Measurements from ENCODE around the gene THAP2. TPM values are rescaled to one million over a fixed set of nuclear protein-coding genes. Genes with fewer than 3 reads are reported as not detected.

Gene THAP2
- total RNA-seq, result 1 to 10 TPM; 5.2 to 9.2 TPM

DNA sequence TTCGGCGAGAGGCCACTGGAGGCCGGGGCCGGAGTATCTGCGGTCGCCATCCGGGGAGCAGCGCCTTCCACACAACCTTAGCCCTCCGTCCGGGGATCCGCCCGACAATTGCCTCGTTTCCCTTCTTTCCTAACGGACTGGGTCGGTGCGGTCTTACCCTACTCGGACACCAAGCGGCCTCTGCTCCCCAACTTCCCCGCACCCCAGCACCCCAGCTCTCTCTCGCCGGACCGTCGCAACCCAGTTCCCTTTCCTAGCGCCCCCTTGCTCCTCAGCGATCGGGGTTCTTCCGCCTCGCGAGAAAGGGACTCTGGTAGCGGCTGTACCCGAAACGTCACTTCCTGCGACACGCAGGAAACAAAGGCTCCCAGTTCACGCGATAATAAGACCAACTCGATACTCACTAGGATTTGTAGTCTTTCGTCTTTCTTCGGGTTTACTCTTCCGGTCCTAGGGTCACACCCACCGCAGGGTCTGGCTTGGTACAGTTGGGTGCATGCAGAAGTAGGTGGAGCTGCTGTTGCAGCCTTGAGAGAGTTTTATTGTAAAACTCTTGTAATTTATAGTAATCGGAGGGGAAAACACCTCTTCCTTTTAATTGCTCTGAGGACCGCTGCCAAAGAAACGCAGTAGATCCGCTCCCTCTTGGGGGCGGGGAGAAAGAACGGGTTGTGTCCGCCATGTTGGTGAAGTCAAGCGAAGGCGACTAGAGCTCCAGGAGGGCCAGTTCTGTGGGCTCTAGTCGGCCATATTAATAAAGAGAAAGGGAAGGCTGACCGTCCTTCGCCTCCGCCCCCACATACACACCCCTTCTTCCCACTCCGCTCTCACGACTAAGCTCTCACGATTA is at the start of gene THAP2, which contains the start of gene ZFC3H1:
Gene THAP2, plus strand, starts transcription at position 741 of the 850 bp plus-strand sequence. CDS start 209 bp downstream, outside the sequence.
Gene ZFC3H1, minus strand, starts transcription at position 288 of the 850 bp plus-strand sequence. Its CDS starts 238 bp downstream, at position 50.
- Mint-ChIP-seq H3K9me3 (peaks cover 4% of the 10 kb centered on the region), H3K36me3 (peaks cover 36% of the 10 kb centered on the region)
- peak; percentile 94 to 96 for ATAC-seq

DNA sequence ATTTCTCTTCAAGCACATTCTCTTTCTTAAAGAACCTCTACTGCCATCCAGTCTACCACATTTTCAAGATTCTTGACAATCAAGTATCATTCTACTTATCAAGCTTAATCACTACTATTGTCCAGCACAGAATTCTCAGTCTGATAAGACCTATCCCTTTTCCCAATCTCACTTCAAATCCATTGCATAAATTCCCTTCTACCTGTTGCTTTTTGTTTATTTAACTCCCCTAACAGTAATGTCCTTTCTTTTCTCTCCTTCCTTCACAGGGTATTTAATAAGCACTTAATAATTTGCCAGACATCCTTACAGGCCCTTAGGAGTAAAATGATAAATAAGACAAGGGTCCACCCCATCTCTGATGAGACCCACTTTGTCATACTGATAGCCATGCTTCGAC is 42.2 kb upstream of the THAP2 start:
- ATAC-seq, result no peak
- Mint-ChIP-seq H3K4me3 (no peak overlapping the region), H3K4me1 (ENCODE audit: low read depth in 2 of 2) (peaks cover 17 to 20% of the 10 kb centered on the region in 2 donors), H3K9me3 (no peaks in the 10 kb centered on the region), H3K27ac (peak overlapping the region; percentile 3 to 7), H3K36me3 (peaks cover 54% of the 10 kb centered on the region), H3K27me3 (no peaks in the 10 kb centered on the region)
- DNase-seq (ENCODE audit: low spot score), result no peak

More for the DNA sequence above, at the start of gene THAP2, which contains the start of gene ZFC3H1:
- DNase-seq (ENCODE audit: low spot score), result peak; percentile 96
- peak within 1 kb of the TSS; percentile 98 to 100 for H3K27ac Mint-ChIP-seq
- peak within 1 kb of the TSS; percentile 98 for H3K4me3 Mint-ChIP-seq
- H3K27me3 Mint-ChIP-seq, result no peaks in the 10 kb centered on the region
- peaks cover 29 to 39% of the 10 kb centered on the region in 2 donors for H3K4me1 Mint-ChIP-seq (ENCODE audit: low read depth in 2 of 2)

DNA sequence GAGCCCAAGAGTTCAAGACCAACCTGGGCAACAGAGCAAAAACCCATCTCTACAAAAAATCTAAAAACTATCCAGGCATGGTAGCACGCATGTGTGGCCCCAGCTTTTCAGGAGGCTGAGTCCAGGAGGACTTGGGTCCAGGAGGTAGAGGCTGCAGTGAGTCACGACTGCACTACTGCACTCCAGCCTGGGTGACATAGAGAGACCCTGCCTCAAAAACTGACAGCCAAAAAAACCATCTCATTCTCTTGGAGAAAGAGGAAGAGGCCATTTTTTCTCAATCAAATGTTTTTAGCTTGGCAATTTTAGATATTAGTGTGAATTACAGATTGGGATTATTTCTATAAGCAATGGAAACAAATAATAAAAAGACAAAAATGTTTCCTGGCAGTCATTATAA is 38.6 kb upstream of the THAP2 start:
- Mint-ChIP-seq H3K27me3 (no peaks in the 10 kb centered on the region), H3K4me1 (ENCODE audit: low read depth in 2 of 2) (peaks cover 14 to 20% of the 10 kb centered on the region in 2 donors), H3K27ac (no peak overlapping the region), H3K4me3 (no peak overlapping the region), H3K9me3 (no peaks in the 10 kb centered on the region), H3K36me3 (peaks cover 40% of the 10 kb centered on the region)
- no peak for DNase-seq (ENCODE audit: low spot score)
- ATAC-seq, result no peak

DNA sequence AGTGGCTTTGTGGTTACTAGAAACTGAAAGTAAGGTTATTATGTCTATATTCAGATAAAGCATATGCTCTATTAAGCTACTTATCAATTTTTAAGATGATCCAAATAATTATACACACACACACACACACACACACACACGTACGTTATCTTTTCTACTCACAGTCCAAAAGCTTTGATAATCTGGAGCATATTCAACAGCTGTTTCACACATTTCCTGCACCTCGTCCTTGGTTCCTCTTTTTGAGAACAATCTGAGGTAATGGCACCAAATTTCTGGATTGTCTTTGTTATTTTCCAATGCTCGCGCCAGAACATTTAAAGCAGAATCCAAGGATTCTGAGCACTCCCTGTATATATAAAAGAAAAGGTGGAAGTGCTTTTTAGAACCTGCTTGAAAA is 38.0 kb upstream of the THAP2 start:
- DNase-seq (ENCODE audit: low spot score), result no peak
- no peaks in the 10 kb centered on the region for H3K27me3 Mint-ChIP-seq
- ATAC-seq, result no peak
- peak overlapping the region; percentile 32 to 40 for H3K27ac Mint-ChIP-seq
- peaks cover 34% of the 10 kb centered on the region for H3K36me3 Mint-ChIP-seq
- H3K9me3 Mint-ChIP-seq, result no peaks in the 10 kb centered on the region
- peaks cover 14 to 15% of the 10 kb centered on the region in 2 donors for H3K4me1 Mint-ChIP-seq (ENCODE audit: low read depth in 2 of 2)
- no peak overlapping the region for H3K4me3 Mint-ChIP-seq

DNA sequence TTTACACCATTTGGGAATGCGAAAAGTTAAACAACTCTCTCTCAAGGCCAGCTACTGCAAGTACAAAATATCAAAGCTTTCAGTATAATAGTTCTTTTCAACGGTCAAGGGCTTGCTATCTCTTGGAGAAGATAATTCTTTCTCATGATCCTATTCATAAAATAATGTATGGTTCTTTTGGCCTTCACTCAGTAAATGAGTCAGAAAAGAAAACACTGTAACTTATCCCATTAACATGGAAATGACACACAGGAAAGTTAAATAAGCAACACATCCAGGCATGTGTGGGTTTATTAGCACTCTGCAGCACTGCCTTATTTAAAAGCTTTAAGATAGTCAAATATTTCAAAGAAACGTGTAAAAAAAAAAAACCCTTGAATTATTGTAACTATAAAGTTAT is 37.3 kb upstream of the THAP2 start:
- no peak for ATAC-seq
- Mint-ChIP-seq H3K27me3 (no peaks in the 10 kb centered on the region), H3K9me3 (no peaks in the 10 kb centered on the region), H3K4me3 (no peak overlapping the region), H3K27ac (peak overlapping the region in 1 of 2 donors; percentile 32), H3K4me1 (ENCODE audit: low read depth in 2 of 2) (peaks cover 10 to 11% of the 10 kb centered on the region in 2 donors), H3K36me3 (peaks cover 27% of the 10 kb centered on the region)
- DNase-seq (ENCODE audit: low spot score), result no peak

DNA sequence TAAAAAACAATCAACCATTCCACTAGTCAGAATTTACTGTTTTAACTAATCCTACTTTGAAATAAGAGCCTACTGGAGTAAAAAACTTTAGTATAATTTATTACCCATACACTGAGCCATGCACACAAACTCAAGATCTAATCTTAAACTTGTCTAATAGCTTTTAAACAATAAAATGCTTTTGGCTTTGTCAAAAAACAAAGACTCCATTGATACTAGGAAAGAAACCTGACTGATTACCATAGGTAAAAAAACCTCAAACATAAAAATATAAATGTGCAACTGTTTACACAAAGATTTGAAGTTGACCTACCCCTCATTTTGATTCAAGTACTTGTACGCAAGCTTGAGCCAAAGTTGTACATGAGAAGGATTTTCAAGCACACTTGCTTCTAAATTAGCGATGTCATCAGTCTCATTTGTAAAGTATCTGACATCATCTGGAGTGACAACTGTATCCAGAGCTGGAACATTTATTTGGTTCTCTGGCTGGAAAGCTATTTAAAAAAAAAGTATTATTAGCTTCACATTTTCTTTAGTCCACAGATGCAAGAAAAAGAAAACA is 36.6 kb upstream of the THAP2 start:
- Mint-ChIP-seq H3K27ac (no peak overlapping the region), H3K9me3 (no peaks in the 10 kb centered on the region), H3K4me3 (no peak overlapping the region), H3K27me3 (no peaks in the 10 kb centered on the region), H3K36me3 (peaks cover 28% of the 10 kb centered on the region), H3K4me1 (ENCODE audit: low read depth in 2 of 2) (peaks cover 5 to 7% of the 10 kb centered on the region in 2 donors)
- no peak for ATAC-seq
- no peak for DNase-seq (ENCODE audit: low spot score)

DNA sequence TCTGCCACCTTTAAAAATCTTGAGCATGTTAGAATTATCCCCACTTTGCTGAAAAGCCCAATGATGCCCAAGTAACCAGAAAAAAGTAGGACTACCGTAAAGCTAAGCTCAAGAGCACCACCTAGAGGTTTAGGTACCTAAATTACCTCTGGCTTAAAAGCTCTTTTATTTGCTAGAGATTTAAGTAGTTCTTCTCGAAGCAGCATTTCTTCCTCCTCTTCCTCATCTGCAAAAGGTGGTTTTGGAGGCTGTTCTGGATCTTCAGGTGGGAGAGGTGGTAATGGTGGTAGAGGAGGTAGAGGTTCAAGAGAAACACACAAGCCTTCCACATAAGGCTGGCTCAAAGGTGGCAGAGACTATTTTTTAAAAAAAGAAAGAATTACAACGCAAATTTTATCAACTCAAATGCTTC is 27.4 kb upstream of the THAP2 start:
- H3K4me1 Mint-ChIP-seq (ENCODE audit: low read depth in 2 of 2), result peaks cover 11 to 13% of the 10 kb centered on the region in 2 donors
- peaks cover 27% of the 10 kb centered on the region for H3K36me3 Mint-ChIP-seq
- H3K27me3 Mint-ChIP-seq, result no peaks in the 10 kb centered on the region
- no peak overlapping the region for H3K4me3 Mint-ChIP-seq
- no peaks in the 10 kb centered on the region for H3K9me3 Mint-ChIP-seq
- no peak overlapping the region for H3K27ac Mint-ChIP-seq
- DNase-seq (ENCODE audit: low spot score), result no peak
- ATAC-seq, result no peak

DNA sequence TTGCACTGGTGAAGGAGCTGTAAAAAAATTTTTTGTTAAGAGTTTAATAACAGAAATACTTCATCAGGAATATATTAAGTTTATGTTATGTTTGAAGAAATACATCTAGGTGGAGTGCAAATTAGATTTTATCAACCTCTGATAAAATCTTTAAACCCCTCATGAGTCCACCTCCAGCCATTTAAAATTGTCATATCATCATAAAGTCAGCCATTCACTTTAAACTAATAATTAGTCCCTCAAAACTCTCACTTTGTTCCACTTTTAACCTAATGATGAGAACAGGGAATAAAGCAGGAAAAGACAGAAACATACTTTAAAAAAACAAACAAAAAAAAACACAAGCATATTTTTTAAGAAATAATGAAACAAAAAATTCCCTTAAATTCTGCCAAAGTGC is 25.6 kb upstream of the THAP2 start:
- ATAC-seq (no peak), DNase-seq (ENCODE audit: low spot score) (no peak)
- peaks cover 16% of the 10 kb centered on the region for H3K36me3 Mint-ChIP-seq
- no peaks in the 10 kb centered on the region for H3K9me3 Mint-ChIP-seq
- no peaks in the 10 kb centered on the region for H3K27me3 Mint-ChIP-seq
- no peak overlapping the region for H3K27ac Mint-ChIP-seq
- H3K4me1 Mint-ChIP-seq (ENCODE audit: low read depth in 2 of 2), result peaks cover 13 to 15% of the 10 kb centered on the region in 2 donors
- no peak overlapping the region for H3K4me3 Mint-ChIP-seq

DNA sequence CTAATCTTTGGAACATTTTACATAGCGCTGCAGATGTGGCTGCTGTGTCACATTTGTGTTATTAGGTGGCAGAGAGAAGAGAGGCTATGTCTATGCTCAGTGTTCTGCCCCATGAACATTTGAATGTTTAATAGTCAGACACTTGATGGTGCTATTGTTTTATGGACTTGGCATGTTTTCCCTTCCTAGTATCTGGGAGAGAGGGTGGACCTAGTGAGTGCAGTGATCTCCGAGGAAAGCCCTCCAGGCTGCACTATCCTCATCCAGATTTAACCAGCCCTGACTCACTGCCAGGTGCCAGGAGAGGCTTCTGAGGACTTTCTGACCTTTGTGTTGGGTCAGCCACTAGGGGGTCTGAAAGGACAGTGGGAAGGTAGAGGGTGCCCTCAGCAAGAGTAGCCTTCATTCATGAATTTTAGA is 24.8 kb upstream of the THAP2 start:
- Mint-ChIP-seq H3K27me3 (no peaks in the 10 kb centered on the region), H3K9me3 (no peaks in the 10 kb centered on the region), H3K27ac (peak overlapping the region in 1 of 2 donors; percentile 41), H3K4me1 (ENCODE audit: low read depth in 2 of 2) (peaks cover 15 to 21% of the 10 kb centered on the region in 2 donors), H3K36me3 (peaks cover 25% of the 10 kb centered on the region), H3K4me3 (no peak overlapping the region)
- ATAC-seq (peak in 1 of 2 donors; percentile 53), DNase-seq (ENCODE audit: low spot score) (no peak)

DNA sequence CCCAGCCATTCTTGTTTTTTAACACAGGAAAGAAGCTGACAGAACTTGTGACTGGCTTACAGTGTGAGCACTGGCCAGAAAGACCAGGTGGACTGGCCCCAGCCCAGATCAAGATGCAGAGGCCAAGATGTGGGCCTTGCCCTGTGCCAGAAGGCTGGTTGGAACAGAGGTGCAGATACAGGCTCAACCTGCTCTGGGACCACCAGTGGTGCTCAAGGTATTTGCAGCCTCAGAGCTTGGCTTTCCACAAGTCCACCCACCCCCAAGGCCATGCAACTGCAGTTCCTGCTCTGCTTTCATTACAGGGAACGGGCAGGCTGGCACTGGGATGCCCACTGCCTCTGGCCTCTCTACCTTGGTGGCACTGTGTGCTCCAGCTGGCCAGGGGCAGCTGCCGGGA is 23.8 kb upstream of the THAP2 start:
- Mint-ChIP-seq H3K36me3 (peaks cover 29% of the 10 kb centered on the region), H3K4me3 (no peak overlapping the region), H3K27ac (no peak overlapping the region), H3K9me3 (no peaks in the 10 kb centered on the region), H3K4me1 (ENCODE audit: low read depth in 2 of 2) (peaks cover 18 to 26% of the 10 kb centered on the region in 2 donors), H3K27me3 (no peaks in the 10 kb centered on the region)
- ATAC-seq, result no peak
- no peak for DNase-seq (ENCODE audit: low spot score)

DNA sequence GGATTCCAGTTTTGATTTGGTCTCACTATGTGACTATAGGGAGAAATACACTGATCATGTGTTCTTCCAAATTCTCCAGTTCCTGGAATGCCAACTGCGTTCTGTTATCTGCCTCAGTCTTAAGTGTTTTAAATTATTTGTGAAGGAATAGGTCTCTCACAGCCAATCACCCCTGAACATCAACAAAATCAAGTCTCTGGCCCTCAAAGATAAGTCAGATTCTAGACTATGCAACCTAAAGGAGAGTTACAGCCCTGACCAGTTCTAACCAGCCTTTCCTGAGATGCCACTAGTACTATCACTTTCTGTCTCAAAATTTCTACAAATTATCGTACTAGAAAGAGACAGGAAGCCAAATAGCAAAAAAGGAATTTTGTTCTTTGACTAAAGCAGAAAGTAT is 22.7 kb upstream of the THAP2 start:
- Mint-ChIP-seq H3K27me3 (no peaks in the 10 kb centered on the region), H3K4me3 (no peak overlapping the region), H3K9me3 (no peaks in the 10 kb centered on the region), H3K4me1 (ENCODE audit: low read depth in 2 of 2) (peaks cover 18 to 26% of the 10 kb centered on the region in 2 donors), H3K27ac (peak overlapping the region in 1 of 2 donors; percentile 39), H3K36me3 (peaks cover 28% of the 10 kb centered on the region)
- ATAC-seq (no peak), DNase-seq (ENCODE audit: low spot score) (no peak)

DNA sequence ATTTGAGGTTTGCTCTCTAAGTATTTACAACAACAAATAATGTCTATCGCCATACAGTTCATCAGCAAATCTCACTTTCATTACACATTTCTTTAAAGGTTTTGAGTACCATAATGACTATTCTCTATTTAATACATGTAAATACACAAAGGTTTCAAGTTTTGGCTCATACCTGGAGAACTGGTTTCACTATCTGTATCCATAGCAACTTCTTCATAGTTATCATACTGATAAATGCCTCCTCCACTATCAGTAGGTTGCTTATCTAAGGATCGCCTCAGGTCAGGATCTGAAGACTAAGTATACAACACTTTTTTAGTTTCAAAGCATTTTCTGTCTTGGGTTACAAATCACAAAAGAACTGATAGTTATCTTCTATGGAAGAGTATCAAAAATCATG is 21.8 kb upstream of the THAP2 start:
- DNase-seq (ENCODE audit: low spot score), result no peak
- Mint-ChIP-seq H3K9me3 (no peaks in the 10 kb centered on the region), H3K36me3 (peaks cover 28% of the 10 kb centered on the region), H3K4me3 (no peak overlapping the region), H3K27me3 (no peaks in the 10 kb centered on the region), H3K27ac (peak overlapping the region in 1 of 2 donors; percentile 39), H3K4me1 (ENCODE audit: low read depth in 2 of 2) (peaks cover 16 to 28% of the 10 kb centered on the region in 2 donors)
- peak in 1 of 2 donors; percentile 38 for ATAC-seq

DNA sequence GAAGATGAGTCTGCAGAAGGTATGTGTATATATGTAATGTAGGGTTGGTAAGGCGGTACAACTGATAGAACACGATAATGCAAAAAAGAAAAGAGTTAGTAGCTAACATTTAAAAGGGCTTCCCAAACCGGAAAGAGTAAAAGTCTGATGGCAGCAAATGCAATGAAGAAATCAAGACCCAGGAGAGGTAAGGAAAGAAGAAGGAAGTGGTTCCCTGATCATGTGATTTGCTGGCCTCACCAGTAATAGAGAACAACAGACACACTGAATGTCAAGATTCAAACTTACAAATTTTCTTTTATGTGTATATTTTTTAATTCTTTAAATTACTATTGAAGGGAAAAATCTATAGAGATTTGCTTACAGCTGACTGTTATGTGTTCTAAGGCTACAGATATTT is 18.8 kb upstream of the THAP2 start:
- no peak overlapping the region for H3K4me3 Mint-ChIP-seq
- no peaks in the 10 kb centered on the region for H3K9me3 Mint-ChIP-seq
- ATAC-seq (no peak), DNase-seq (ENCODE audit: low spot score) (no peak)
- peaks cover 24% of the 10 kb centered on the region for H3K36me3 Mint-ChIP-seq
- H3K27ac Mint-ChIP-seq, result no peak overlapping the region
- peaks cover 15 to 31% of the 10 kb centered on the region in 2 donors for H3K4me1 Mint-ChIP-seq (ENCODE audit: low read depth in 2 of 2)
- H3K27me3 Mint-ChIP-seq, result no peaks in the 10 kb centered on the region

DNA sequence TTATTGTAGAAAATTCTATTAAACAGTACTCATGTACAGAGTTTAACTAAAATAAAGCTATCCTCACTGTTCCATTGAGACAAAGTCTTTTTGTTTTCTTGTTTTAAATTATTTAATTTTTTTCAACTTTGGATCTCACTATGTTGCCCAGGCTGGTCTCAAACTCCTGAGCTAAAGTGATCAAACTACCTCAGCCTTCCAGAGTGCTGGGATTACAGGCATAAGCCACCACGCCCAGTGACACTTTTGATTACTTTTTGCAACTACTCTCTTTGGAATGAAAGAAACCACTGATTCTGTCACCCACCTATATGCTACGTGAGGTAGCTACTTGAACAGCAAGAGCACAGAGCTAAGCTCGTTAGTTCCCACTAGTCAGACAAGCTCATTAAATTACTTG is 17.6 kb upstream of the THAP2 start:
- Mint-ChIP-seq H3K4me3 (no peak overlapping the region), H3K36me3 (peaks cover 24% of the 10 kb centered on the region), H3K4me1 (ENCODE audit: low read depth in 2 of 2) (peaks cover 12 to 31% of the 10 kb centered on the region in 2 donors), H3K9me3 (no peaks in the 10 kb centered on the region), H3K27ac (no peak overlapping the region), H3K27me3 (no peaks in the 10 kb centered on the region)
- no peak for ATAC-seq
- DNase-seq (ENCODE audit: low spot score), result no peak
